ENCODE measurements around the gene SUPT7L. TPM values are rescaled to one million over a fixed set of nuclear protein-coding genes. Genes with fewer than 3 reads are reported as not detected.

SUPT7L gene
- total RNA-seq, 1 donor = 36.7 TPM

GRCh38 chr2:27661371-27661770 lies 2.0 kb downstream of the SUPT7L start:
- H3K4me3 ChIP-seq (ENCODE audit: low read depth, low read length) = no peak overlapping the region
- TF ChIP-seq CTCF (IDR thresholded peaks at IDR 0.05; ENCODE audit: insufficient read depth, low read length) = no peak
- no peak for DNase-seq (ENCODE audit: low read depth)

GRCh38 chr2:27655155-27655951 lies 8.1 kb downstream of the SUPT7L start:
- TF ChIP-seq CTCF (IDR thresholded peaks at IDR 0.05; ENCODE audit: insufficient read depth, low read length) = no peak

GRCh38 chr2:27653397-27653796 lies 10.0 kb downstream of the SUPT7L start:
- TF ChIP-seq CTCF (IDR thresholded peaks at IDR 0.05; ENCODE audit: insufficient read depth, low read length) = no peak
- DNase-seq (ENCODE audit: low read depth) = no peak
- no peak overlapping the region for H3K4me3 ChIP-seq (ENCODE audit: low read depth, low read length)

More at GRCh38 chr2:27655155-27655951, 8.1 kb downstream of the SUPT7L start:
- no peak overlapping the region for H3K4me3 ChIP-seq (ENCODE audit: low read depth, low read length)
- peak; percentile 70 for DNase-seq (ENCODE audit: low read depth)

GRCh38 chr2:27652790-27653189 lies 10.6 kb downstream of the SUPT7L start:
- TF ChIP-seq CTCF (IDR thresholded peaks at IDR 0.05; ENCODE audit: insufficient read depth, low read length) = no peak
- no peak for DNase-seq (ENCODE audit: low read depth)
- H3K4me3 ChIP-seq (ENCODE audit: low read depth, low read length) = no peak overlapping the region

- no peak overlapping the region for H3K4me3 ChIP-seq (ENCODE audit: low read depth, low read length)
- TF ChIP-seq CTCF (IDR thresholded peaks at IDR 0.05; ENCODE audit: insufficient read depth, low read length) = no peak
- no peak for DNase-seq (ENCODE audit: low read depth)
Measured at GRCh38 chr2:27652341-27652740, 11.1 kb downstream of the SUPT7L start.

GRCh38 chr2:27651056-27651455 lies 12.4 kb downstream of the SUPT7L start:
- no peak overlapping the region for H3K4me3 ChIP-seq (ENCODE audit: low read depth, low read length)
- no peak for TF ChIP-seq CTCF (IDR thresholded peaks at IDR 0.05; ENCODE audit: insufficient read depth, low read length)
- DNase-seq (ENCODE audit: low read depth) = no peak

Data from fibroblast of the aortic adventitia (primary cell).